Hepatocyte (in vitro differentiated cells): Measurements from ENCODE around the gene ZNF792. TPM values are rescaled to one million over a fixed set of nuclear protein-coding genes. Genes with fewer than 3 reads are reported as not detected.

Source experiments
- DNase-seq: peaks from one replicate; pipeline ENCODE4 v3.0.0-alpha.2; 2016; ENCODE audit warnings: low spot score
- H2AFZ ChIP-seq: fragments of 200-600 bp; sonication (generic); 2 replicates; pipeline ENCODE4 v1.6.0; 2016; ENCODE audit warnings: antibody characterized with exemption, mild to moderate bottlenecking
- H3K27ac ChIP-seq: fragments of 200-600 bp; sonication (generic); 2 replicates; pipeline ENCODE4 v1.5.1; 2016; ENCODE audit warnings: mild to moderate bottlenecking
- H3K27me3 ChIP-seq: fragments of 200-600 bp; sonication (generic); 2 replicates; pipeline ENCODE4 v1.6.1; 2016
- H3K36me3 ChIP-seq: fragments of 200-600 bp; sonication (generic); replicated peaks from 2 replicates; pipeline ENCODE4 v1.5.1; 2016; ENCODE audit warnings: low read depth; ENCODE audit not compliant: insufficient read depth
- H3K4me1 ChIP-seq: fragments of 200-600 bp; sonication (generic); 2 replicates; pipeline ENCODE4 v1.5.1; 2016; ENCODE audit warnings: mild to moderate bottlenecking, moderate library complexity; ENCODE audit not compliant: insufficient read depth
- H3K4me2 ChIP-seq: fragments of 200-600 bp; sonication (generic); 2 replicates; pipeline ENCODE4 v1.6.0; 2016
- H3K4me3 ChIP-seq: fragments of 200-600 bp; sonication (generic); 2 replicates; pipeline ENCODE4 v1.5.1; 2016; ENCODE audit warnings: mild to moderate bottlenecking
- H3K79me2 ChIP-seq: fragments of 200-600 bp; sonication (generic); 2 replicates; pipeline ENCODE4 v1.6.0; 2017; ENCODE audit warnings: mild to moderate bottlenecking
- H3K9me2 ChIP-seq: fragments of 200-600 bp; sonication (generic); replicated peaks from 2 replicates; pipeline ENCODE4 v1.6.0; 2017; ENCODE audit warnings: mild to moderate bottlenecking; ENCODE audit not compliant: insufficient read depth
- H3K9me3 ChIP-seq: fragments of 200-600 bp; sonication (generic); 2 replicates; pipeline ENCODE4 v1.5.1; 2016; ENCODE audit warnings: low read depth, mild to moderate bottlenecking
- H4K20me1 ChIP-seq: fragments of 200-600 bp; sonication (generic); 2 replicates; pipeline ENCODE4 v1.6.0; 2016; ENCODE audit warnings: mild to moderate bottlenecking; ENCODE audit not compliant: insufficient read depth, poor library complexity, severe bottlenecking
- CTCF ChIP-seq: fragments of 200-600 bp; sonication (generic); IDR thresholded peaks from 2 replicates; pipeline ENCODE4 v1.5.1; 2016; ENCODE audit warnings: antibody characterized with exemption, mild to moderate bottlenecking; ENCODE audit not compliant: poor library complexity
- EZH2 ChIP-seq: fragments of 200-600 bp; sonication (generic); IDR thresholded peaks from 2 replicates; pipeline ENCODE4 v1.6.1; 2016; ENCODE audit warnings: antibody characterized with exemption, mild to moderate bottlenecking, borderline replicate concordance
- EZH2phosphoT487 ChIP-seq: fragments of 200-600 bp; sonication (generic); IDR thresholded peaks from one replicate; pipeline ENCODE4 v1.6.1; 2018; ENCODE audit warnings: antibody characterized with exemption, mild to moderate bottlenecking, low read depth, moderate library complexity; ENCODE audit not compliant: unreplicated experiment, severe bottlenecking
- WGBS: methylation state at CpG from one replicate; pipeline ENCODE4 v1.1.6; 2016; ENCODE audit warnings: low lambda C conversion rate; ENCODE audit errors: missing lambda C conversion rate; 5-methylcytosine and 5-hydroxymethylcytosine counted together
- polyA plus RNA-seq: library from polyadenylated mRNA; unstranded; fragments of >200 nt; fragmentation: Nextera tagmentation; extraction: Ambion mirVana; gene quantifications from 2 replicates; pipeline ENCODE4 v1.2.1, GENCODE V29; 2016
- total RNA-seq: library from RNA; depleted of rRNA; stranded (reverse); fragments of >200 nt; gene quantifications from 2 replicates; pipeline ENCODE4 v1.2.3, GENCODE V29; 2014

ZNF792 gene
- total and polyA plus RNA-seq, 2 experiments from 2014 or later, result 3.5 to 9.5 TPM

DNA sequence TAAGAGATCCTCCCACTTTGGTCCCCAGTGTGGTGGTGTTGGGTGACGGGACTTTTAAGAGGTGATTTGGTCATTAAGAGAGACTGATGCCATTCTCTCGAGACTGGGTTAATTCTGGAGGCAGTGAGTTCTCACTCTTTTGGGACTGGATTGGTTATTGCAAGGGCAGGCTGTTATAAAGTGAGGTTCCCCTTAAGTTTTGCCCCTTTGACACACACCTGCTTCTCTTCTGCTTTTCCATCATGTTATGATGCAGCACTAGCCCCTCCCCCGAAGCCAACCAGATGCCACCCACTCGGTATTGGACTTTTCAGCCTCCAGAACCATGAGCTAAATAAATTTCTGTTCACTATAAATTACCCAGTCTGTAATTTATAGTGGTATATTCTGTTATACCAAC, 19.8 kb upstream of the ZNF792 start:
- Histone ChIP-seq H2AFZ (no peak overlapping the region), H3K4me2 (no peak overlapping the region), H3K79me2 (no peaks in the 10 kb centered on the region), H3K9me3 (no peaks in the 10 kb centered on the region), H3K27ac (no peak overlapping the region), H3K9me2 (no peaks in the 10 kb centered on the region), H3K4me3 (no peak overlapping the region), H3K4me1 (no peaks in the 10 kb centered on the region), H4K20me1 (no peaks in the 10 kb centered on the region), H3K27me3 (no peaks in the 10 kb centered on the region), H3K36me3 (no peaks in the 10 kb centered on the region)
- 94% methylated on average over 4 of the region's 4 CpGs for WGBS
- TF ChIP-seq EZH2, result no peak
- no peak for TF ChIP-seq EZH2phosphoT487
- TF ChIP-seq CTCF, result no peak
- no peak for DNase-seq

- Histone ChIP-seq H3K79me2 (no peaks in the 10 kb centered on the region), H3K4me1 (no peaks in the 10 kb centered on the region), H3K36me3 (no peaks in the 10 kb centered on the region), H3K9me3 (no peaks in the 10 kb centered on the region), H3K9me2 (no peaks in the 10 kb centered on the region), H2AFZ (no peak overlapping the region), H4K20me1 (no peaks in the 10 kb centered on the region), H3K27me3 (no peaks in the 10 kb centered on the region), H3K4me3 (no peak overlapping the region), H3K27ac (no peak overlapping the region), H3K4me2 (no peak overlapping the region)
- 79% methylated on average over 5 of the region's 5 CpGs for WGBS
- no peak for DNase-seq
- TF ChIP-seq EZH2phosphoT487 (no peak), EZH2 (no peak), CTCF (no peak)
Observed at GRCh38 chr19:34982275-34982674, 18.2 kb upstream of the ZNF792 start.

DNA sequence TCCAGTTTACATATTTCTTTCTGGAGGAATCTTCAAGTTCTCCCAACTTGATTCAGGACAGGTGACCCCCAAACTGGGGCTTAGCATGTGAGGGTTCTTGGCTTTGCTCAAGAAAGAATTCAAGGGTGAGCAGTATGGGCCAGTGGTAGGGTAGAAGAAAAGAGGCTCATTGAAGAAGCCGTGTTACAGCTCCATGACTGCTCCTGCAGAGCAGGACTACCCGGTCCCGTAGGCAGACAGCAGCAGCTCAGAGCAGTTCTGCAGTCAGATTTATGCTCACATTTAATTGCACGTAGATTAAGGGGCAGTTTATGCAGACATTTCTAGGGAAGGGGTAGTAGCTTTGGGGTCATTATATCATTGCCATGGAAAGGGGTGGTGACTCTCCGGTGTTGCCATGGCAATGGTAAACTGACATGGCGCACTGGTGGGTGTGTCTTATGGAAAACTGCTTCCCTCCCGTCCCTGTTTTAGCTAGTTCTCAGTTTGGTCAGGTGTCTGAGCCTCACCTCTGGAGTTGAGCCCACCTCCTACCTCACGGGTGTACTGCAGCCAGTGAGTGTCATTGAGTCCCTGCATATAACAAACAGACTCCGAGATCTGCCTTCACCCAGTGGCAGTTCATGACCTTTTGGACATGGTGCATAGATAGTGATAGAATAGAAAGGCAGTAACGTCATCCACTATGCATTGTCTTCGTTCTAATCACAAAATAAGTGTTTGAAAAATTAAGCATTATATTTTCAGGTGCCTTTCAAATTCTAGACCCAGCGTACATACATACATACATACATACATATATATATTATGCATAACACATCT, 16.0 kb upstream of the ZNF792 start:
- no peak overlapping the region for H3K27ac ChIP-seq
- H3K27me3 ChIP-seq, result no peaks in the 10 kb centered on the region
- no peak overlapping the region for H3K4me2 ChIP-seq
- no peaks in the 10 kb centered on the region for H3K36me3 ChIP-seq
- 84% methylated on average over 12 of the region's 12 CpGs for WGBS
- no peaks in the 10 kb centered on the region for H3K9me2 ChIP-seq
- no peak overlapping the region for H2AFZ ChIP-seq
- TF ChIP-seq EZH2phosphoT487 (no peak), EZH2 (no peak), CTCF (no peak)
- H3K4me1 ChIP-seq, result no peaks in the 10 kb centered on the region
- no peaks in the 10 kb centered on the region for H3K79me2 ChIP-seq
- H4K20me1 ChIP-seq, result no peaks in the 10 kb centered on the region
- H3K4me3 ChIP-seq, result no peak overlapping the region
- H3K9me3 ChIP-seq, result no peaks in the 10 kb centered on the region
- no peak for DNase-seq
